CD4-positive, alpha-beta memory T cell (primary cell): ENCODE data around the gene CIAPIN1. TPM values are rescaled to one million over a fixed set of nuclear protein-coding genes. Genes with fewer than 3 reads are reported as not detected.

Experiments
- CTCF ChIA-PET: fragments of 350-600 bp; sonication (Branson Sonifier 250); formaldehyde crosslinking; loops from one replicate; lab custom pipeline; 2021; ENCODE audit warnings: inconsistent platforms; ENCODE audit not compliant: partially characterized antibody; lab: Charles Lee
- POLR2A ChIA-PET: fragments of 350-600 bp; sonication (Branson Sonifier 250); formaldehyde crosslinking; loops from one replicate; lab custom pipeline; 2021; ENCODE audit not compliant: partially characterized antibody; lab: Charles Lee
- DNase-seq, 5 donors: peaks; one replicate each; pipeline versions ENCODE4 v3.0.0 to v3.0.0-alpha.2; 2020 to 2022; ENCODE audit warnings: mixed read lengths in 1 of 5
- H3K27ac ChIP-seq: one replicate; pipeline ENCODE4 v1.7.0; 2013; ENCODE audit warnings: low read depth, low read length
- H3K27me3 ChIP-seq: 2 replicates; pipeline ENCODE4 v1.7.0; 2013; ENCODE audit warnings: mild to moderate bottlenecking, low read length, moderate library complexity; ENCODE audit not compliant: insufficient read depth
- H3K36me3 ChIP-seq: 2 replicates; pipeline ENCODE4 v1.7.0; 2013; ENCODE audit warnings: mild to moderate bottlenecking, low read length, moderate library complexity; ENCODE audit not compliant: insufficient read depth
- H3K4me1 ChIP-seq: 2 replicates; pipeline ENCODE4 v1.7.0; 2013; ENCODE audit warnings: mild to moderate bottlenecking, low read length, moderate library complexity; ENCODE audit not compliant: insufficient read depth
- H3K4me3 ChIP-seq, 2 donors: one replicate each; pipeline ENCODE4 v1.7.0; 2013; ENCODE audit warnings: low read length in 2 of 2, mild to moderate bottlenecking in 1 of 2
- H3K9me3 ChIP-seq, 2 donors: one replicate each; pipeline ENCODE4 v1.7.0; 2013; ENCODE audit warnings: low read length in 2 of 2, control low read depth in 1 of 2; ENCODE audit not compliant: control insufficient read depth in 1 of 2
- H3K27ac Mint-ChIP-seq, 7 donors: one replicate each; pipeline ENCODE4 v1.8.0; 2020 to 2021; ENCODE audit warnings: mixed read lengths in 7 of 7, mild to moderate bottlenecking in 6 of 7, inconsistent platforms in 3 of 7, moderate library complexity in 3 of 7
- H3K27me3 Mint-ChIP-seq, 2 donors: one replicate each; pipeline ENCODE4 v1.8.0; 2020 to 2021; ENCODE audit warnings: mixed read lengths in 2 of 2
- H3K36me3 Mint-ChIP-seq, 2 donors: one replicate each; pipeline ENCODE4 v1.8.0; 2020 to 2021; ENCODE audit warnings: mixed read lengths in 2 of 2, inconsistent platforms in 1 of 2, mild to moderate bottlenecking in 1 of 2
- H3K4me1 Mint-ChIP-seq, 4 donors: one replicate each; pipeline ENCODE4 v1.8.0; 2020 to 2021; ENCODE audit warnings: mixed read lengths in 4 of 4, mild to moderate bottlenecking in 1 of 4
- H3K4me3 Mint-ChIP-seq, 8 donors: one replicate each; pipeline ENCODE4 v1.8.0; 2020 to 2021; ENCODE audit warnings: mixed read lengths in 8 of 8, mild to moderate bottlenecking in 7 of 8, moderate library complexity in 6 of 8, inconsistent platforms in 3 of 8
- H3K9me3 Mint-ChIP-seq, 8 donors: one replicate each; pipeline ENCODE4 v1.8.0; 2020 to 2021; ENCODE audit warnings: mixed read lengths in 8 of 8, mild to moderate bottlenecking in 5 of 8, inconsistent platforms in 3 of 8, moderate library complexity in 1 of 8
- intact Hi-C: fragments of 100-400 bp; cut with micrococcal nuclease; formaldehyde crosslinking; loops from one replicate; pipeline ENCODE4 v1.15.1; 2023
- polyA plus RNA-seq, 2 donors: library from polyadenylated mRNA; unstranded; fragments of 300-500 nt; fragmentation: Illumina TruSeq; gene quantifications; one replicate each; pipeline ENCODE4 v1.2.3, GENCODE V29; 2021
- total RNA-seq, 2 experiments: library from RNA; stranded (reverse); gene quantifications; one replicate each; pipeline ENCODE4 v1.2.3, GENCODE V29; 2021

The CIAPIN1 gene
- total and polyA plus RNA-seq, 4 experiments from 2014 or later = 28.1 to 65.3 (median 37.0) TPM

DNA sequence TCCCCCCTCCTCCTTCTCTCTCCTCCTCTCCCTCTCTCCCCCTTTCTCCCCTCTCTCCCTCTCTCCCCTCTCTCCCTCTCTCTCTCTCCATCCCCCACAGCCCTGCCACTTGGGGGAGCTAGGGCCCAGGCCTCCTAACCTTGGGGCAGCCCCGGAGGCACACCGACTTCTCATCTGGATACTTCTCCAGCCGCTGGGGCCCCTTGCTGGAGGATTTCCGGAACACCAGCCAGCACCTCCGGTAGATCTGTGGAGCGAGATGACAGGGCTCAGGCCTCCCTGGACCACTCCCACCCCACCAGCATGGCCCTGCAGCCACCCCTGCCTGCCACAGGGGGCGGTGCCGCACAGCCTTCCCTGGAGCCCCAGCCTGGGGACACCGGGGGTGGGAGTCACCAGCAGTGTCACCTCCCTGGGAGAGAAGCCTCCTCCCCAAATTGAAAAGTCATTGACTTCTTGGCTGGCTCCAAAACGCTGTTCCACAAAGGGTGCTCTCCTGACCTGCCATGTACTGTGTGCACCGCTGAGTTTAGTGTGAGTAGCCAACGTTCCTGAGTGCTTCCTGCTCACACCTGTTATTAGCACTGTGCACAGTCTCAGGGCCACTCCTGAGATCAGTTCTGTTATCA, 28.6 kb upstream of the CIAPIN1 start:
- POLR2A ChIA-PET = interaction anchor here (0.6 to 3.5 kb wide), 7 partner anchors 11 to 260 kb away, joined by 3 to 16 read pairs (median 4); partner anchors contain the start of genes CIAPIN1, COQ9, KATNB1 and POLR2C
- peak overlapping the region in 4 of 7 donors; percentile 74 to 79 (median 76) for H3K27ac Mint-ChIP-seq

DNA sequence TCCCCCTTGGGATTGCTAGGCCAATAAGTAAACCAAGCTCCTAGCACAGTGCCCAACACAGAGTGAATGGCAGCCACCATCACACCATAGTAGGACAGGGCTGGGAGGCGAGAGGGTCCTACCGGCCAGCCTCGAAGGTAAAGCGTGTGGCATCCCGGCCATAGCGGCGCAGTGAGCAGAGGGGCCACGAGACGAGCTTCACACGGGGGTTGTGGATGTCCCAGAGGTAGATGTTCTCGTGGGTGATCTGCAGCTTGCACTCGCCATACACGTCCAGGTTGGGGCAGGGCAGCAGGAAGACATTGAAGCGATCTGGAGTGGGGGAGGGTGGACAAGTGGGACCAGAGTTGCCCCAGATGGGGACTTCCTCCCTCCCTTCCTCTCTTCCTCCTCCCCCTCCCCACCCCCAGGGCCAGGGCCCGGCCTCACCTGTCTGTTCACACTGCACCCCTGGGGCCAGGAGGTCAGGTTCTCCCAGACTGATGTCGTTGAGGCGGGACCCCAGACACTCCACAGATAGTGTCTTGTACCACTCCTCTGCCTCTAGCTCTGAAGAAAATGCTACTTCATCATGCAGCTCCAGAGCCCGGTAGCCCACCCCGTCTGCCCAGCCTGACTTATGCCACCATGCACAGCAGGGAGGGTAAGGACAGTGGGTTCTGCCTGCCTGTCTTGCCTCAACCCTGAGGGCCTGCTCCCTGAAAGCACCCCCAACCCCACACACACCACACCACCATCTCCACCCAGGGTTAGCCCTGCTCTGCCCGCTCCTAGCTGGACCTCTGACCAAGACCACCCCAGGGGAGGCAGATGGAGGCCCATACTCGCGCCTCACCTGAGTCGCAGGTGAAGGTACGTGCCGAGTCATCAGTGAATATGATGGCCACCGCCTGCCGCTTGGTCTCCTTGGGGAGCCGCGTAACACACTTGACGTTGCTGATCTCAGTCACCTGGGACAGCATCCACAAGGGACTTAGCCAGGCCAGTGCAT, 27.8 kb upstream of the CIAPIN1 start:
- peaks cover 7 to 12% (median 10%) of the 10 kb centered on the region in 4 donors for H3K4me1 Mint-ChIP-seq
- H3K4me1 ChIP-seq = peaks cover 17% of the 10 kb centered on the region
- H3K36me3 ChIP-seq = peaks cover 19% of the 10 kb centered on the region
- DNase-seq = no peak
- ChIA-PET CTCF (interaction anchor here (1.0 to 2.9 kb wide), 6 partner anchors 12 to 56 kb away, joined by 3 to 14 read pairs (median 5); partner anchors contain the start of genes CIAPIN1, COQ9, DOK4 and POLR2C), POLR2A (interaction anchor here (1.0 to 3.5 kb wide), 5 partner anchors 10 to 261 kb away, joined by 3 to 16 read pairs (median 4); partner anchors contain the start of genes KATNB1 and POLR2C)
- intact Hi-C loops = no loop called here
- peaks cover 0 to 2% (median 0%) of the 10 kb centered on the region in 8 donors for H3K9me3 Mint-ChIP-seq
- peak overlapping the region in 5 of 7 donors; percentile 42 to 74 (median 64) for H3K27ac Mint-ChIP-seq
- no peaks in the 10 kb centered on the region for H3K27me3 Mint-ChIP-seq
- no peak overlapping the region for H3K27ac ChIP-seq
- peaks cover 7 to 22% of the 10 kb centered on the region in 2 donors for H3K36me3 Mint-ChIP-seq
- H3K9me3 ChIP-seq = no peaks in the 10 kb centered on the region
- no peak overlapping the region for H3K4me3 ChIP-seq
- H3K27me3 ChIP-seq = no peaks in the 10 kb centered on the region
- no peak overlapping the region for H3K4me3 Mint-ChIP-seq

More for the DNA sequence above, 28.6 kb upstream of the CIAPIN1 start:
- peak overlapping the region in 5 of 8 donors; percentile 5 to 69 (median 59) for H3K4me3 Mint-ChIP-seq
- no peaks in the 10 kb centered on the region for H3K27me3 Mint-ChIP-seq
- Histone ChIP-seq H3K27me3 (no peaks in the 10 kb centered on the region), H3K4me3 (no peak overlapping the region), H3K4me1 (peaks cover 17% of the 10 kb centered on the region), H3K36me3 (peaks cover 10% of the 10 kb centered on the region), H3K27ac (no peak overlapping the region), H3K9me3 (no peaks in the 10 kb centered on the region)
- CTCF ChIA-PET = interaction anchor here (1.0 kb wide), 2 partner anchors 14 to 44 kb away, joined by 3 to 7 read pairs; no protein-coding TSS in a partner anchor
- peaks cover 7 to 12% (median 10%) of the 10 kb centered on the region in 4 donors for H3K4me1 Mint-ChIP-seq
- H3K9me3 Mint-ChIP-seq = peaks cover 0 to 2% (median 0%) of the 10 kb centered on the region in 8 donors
- H3K36me3 Mint-ChIP-seq = peaks cover 4 to 13% of the 10 kb centered on the region in 2 donors
- DNase-seq = peak; percentile 66 to 82 (median 75)
- intact Hi-C loops = loop anchor here (1.0 kb wide), 2 partner anchors 10 to 43 kb away; partner anchors contain the start of gene DOK4

DNA sequence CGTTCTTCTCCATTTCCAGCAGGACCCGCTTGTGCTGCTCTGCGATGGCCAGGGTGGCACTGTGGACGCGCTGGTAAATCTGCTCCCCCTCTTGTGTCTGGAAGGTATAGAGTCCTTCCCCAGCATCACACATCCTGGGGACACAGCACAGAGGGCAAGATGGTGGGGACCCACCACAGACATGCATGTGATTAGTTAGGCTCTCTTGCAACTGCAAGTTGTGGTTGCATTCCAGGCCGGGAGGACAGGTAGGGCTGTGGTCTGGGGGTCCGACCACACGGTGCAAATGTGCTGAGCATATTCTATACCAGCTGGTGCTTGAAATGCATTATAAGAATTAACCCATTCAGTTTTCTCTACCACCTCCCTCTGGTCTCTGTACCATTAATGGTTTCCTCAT, 26.7 kb upstream of the CIAPIN1 start:
- H3K36me3 Mint-ChIP-seq = peaks cover 13 to 32% of the 10 kb centered on the region in 2 donors
- no peak overlapping the region for H3K4me3 ChIP-seq
- no peak for DNase-seq
- H3K4me1 Mint-ChIP-seq = peaks cover 6 to 12% (median 9%) of the 10 kb centered on the region in 4 donors
- intact Hi-C loops = no loop called here
- no peaks in the 10 kb centered on the region for H3K27me3 ChIP-seq
- H3K27ac ChIP-seq = no peak overlapping the region
- ChIA-PET CTCF (interaction anchor here (1.1 to 2.9 kb wide), 4 partner anchors 12 to 55 kb away, joined by 3 to 14 read pairs (median 7); partner anchors contain the start of genes DOK4 and POLR2C), POLR2A (interaction anchor here (2.7 to 3.5 kb wide), 2 partner anchors 9 to 12 kb away, joined by 10 to 16 read pairs; partner anchors contain the start of gene POLR2C)
- H3K4me1 ChIP-seq = peaks cover 17% of the 10 kb centered on the region
- no peaks in the 10 kb centered on the region for H3K9me3 ChIP-seq
- no peak overlapping the region for H3K4me3 Mint-ChIP-seq
- H3K36me3 ChIP-seq = peaks cover 30% of the 10 kb centered on the region
- H3K27ac Mint-ChIP-seq = peak overlapping the region in 1 of 7 donors; percentile 36
- H3K27me3 Mint-ChIP-seq = no peaks in the 10 kb centered on the region
- H3K9me3 Mint-ChIP-seq = peaks cover 0 to 2% (median 0%) of the 10 kb centered on the region in 8 donors

DNA sequence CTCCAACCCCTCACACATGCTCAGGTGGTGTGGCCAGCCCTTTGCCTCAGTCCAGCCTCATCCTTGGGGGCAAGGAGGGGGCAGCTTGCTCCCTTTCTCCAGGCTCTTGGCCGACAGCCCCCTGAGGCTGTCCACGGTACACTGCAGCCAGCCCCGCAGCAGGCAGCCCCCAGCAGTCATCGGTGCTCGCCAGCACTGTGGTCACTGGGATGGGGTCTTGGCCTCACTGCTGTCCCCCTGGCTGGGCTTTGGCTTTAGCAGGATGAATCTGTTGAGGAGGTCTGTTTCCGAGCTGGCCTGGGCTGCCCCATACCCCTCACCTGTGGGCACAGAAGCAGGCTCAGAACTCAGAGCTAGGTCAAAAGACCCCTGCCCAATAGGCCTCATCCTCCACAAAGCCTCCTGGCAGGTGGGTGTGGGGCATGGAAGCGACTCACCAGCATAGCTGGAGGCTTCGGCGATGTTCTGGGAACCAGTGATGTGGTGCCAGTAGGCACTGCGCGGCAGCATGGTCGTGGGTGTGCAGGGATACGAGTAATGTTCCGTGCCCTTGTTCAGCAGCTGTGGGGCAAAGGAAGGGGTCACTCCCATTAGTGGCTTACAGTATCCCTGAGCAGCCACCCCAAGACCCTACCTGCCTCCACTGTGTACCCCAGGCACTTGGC, 26.1 kb upstream of the CIAPIN1 start:
- H3K27ac ChIP-seq = no peak overlapping the region
- CTCF ChIA-PET = interaction anchor here (1.1 to 2.9 kb wide), 3 partner anchors 13 to 55 kb away, joined by 3 to 14 read pairs (median 7); partner anchors contain the start of gene DOK4

DNA sequence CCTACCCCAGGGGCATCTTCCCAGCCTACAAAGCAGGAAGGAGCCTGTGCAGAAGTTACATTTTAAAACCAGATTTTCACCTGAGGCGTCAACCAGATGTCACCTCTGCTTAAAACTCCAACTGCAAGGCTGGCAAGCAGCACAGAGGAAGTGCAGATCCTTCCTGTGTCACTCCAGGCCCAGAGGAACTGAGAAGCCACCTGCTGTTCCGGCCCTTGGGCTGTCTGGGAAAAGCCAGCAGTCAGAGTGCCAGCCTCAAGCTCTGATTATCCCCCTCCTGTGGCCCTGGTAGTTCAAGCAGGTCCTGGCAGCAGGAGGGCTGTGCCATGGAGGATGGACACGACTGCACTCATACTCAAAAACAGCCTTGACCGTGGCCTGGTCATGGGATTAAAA, 25.5 kb upstream of the CIAPIN1 start:
- H3K4me1 Mint-ChIP-seq = peaks cover 8 to 12% (median 10%) of the 10 kb centered on the region in 4 donors
- H3K9me3 Mint-ChIP-seq = peaks cover 0 to 2% (median 0%) of the 10 kb centered on the region in 8 donors
- Histone ChIP-seq H3K4me1 (peaks cover 17% of the 10 kb centered on the region), H3K27me3 (no peaks in the 10 kb centered on the region), H3K9me3 (no peaks in the 10 kb centered on the region), H3K27ac (no peak overlapping the region), H3K36me3 (peaks cover 38% of the 10 kb centered on the region), H3K4me3 (no peak overlapping the region)
- intact Hi-C loops = no loop called here
- no peaks in the 10 kb centered on the region for H3K27me3 Mint-ChIP-seq
- H3K27ac Mint-ChIP-seq = peak overlapping the region in 1 of 7 donors; percentile 35
- no peak overlapping the region for H3K4me3 Mint-ChIP-seq
- ChIA-PET POLR2A (interaction anchor here (0.9 to 3.5 kb wide), 3 partner anchors 9 to 13 kb away, joined by 3 to 16 read pairs (median 5); partner anchors contain the start of gene POLR2C), CTCF (interaction anchor here (2.9 kb wide), 1 partner anchor 47 kb away, joined by 14 read pairs; no protein-coding TSS in a partner anchor)
- no peak for DNase-seq
- H3K36me3 Mint-ChIP-seq = peaks cover 23 to 43% of the 10 kb centered on the region in 2 donors

More for the DNA sequence above, 26.1 kb upstream of the CIAPIN1 start:
- DNase-seq = no peak
- H3K36me3 Mint-ChIP-seq = peaks cover 19 to 38% of the 10 kb centered on the region in 2 donors
- no peak overlapping the region for H3K27ac Mint-ChIP-seq
- peaks cover 7 to 12% (median 9%) of the 10 kb centered on the region in 4 donors for H3K4me1 Mint-ChIP-seq
- H3K9me3 Mint-ChIP-seq = peaks cover 0 to 2% (median 0%) of the 10 kb centered on the region in 8 donors
- no peak overlapping the region for H3K4me3 Mint-ChIP-seq
- H3K27me3 Mint-ChIP-seq = no peaks in the 10 kb centered on the region
- Histone ChIP-seq H3K27me3 (no peaks in the 10 kb centered on the region), H3K9me3 (no peaks in the 10 kb centered on the region), H3K36me3 (peaks cover 36% of the 10 kb centered on the region), H3K4me1 (peaks cover 17% of the 10 kb centered on the region), H3K4me3 (no peak overlapping the region)
- intact Hi-C loops = no loop called here
- POLR2A ChIA-PET = interaction anchor here (0.9 to 3.5 kb wide), 4 partner anchors 8 to 12 kb away, joined by 3 to 16 read pairs (median 8); partner anchors contain the start of gene POLR2C
